Mammary microvascular endothelial cell (primary cell): ENCODE data around the gene CCNB1. TPM values are rescaled to one million over a fixed set of nuclear protein-coding genes. Genes with fewer than 3 reads are reported as not detected.

ENCODE experiments used
- total RNA-seq: library from RNA; depleted of rRNA; stranded (reverse); fragments of >200 nt; gene quantifications from 2 replicates; pipeline ENCODE4 v1.2.3, GENCODE V29; 2015

CCNB1 gene
- total RNA-seq: 192 and 237 TPM in 2 replicates

GRCh38 chr5:69166686-69167492 lies at the start of gene CCNB1:
TSS of gene CCNB1 (plus strand) at chr5:69167150. CDS start at chr5:69167263, 113 bp downstream.

GRCh38 chr5:69189162-69190086 lies 22.5 kb downstream of the CCNB1 start, which contains the start of gene CENPH:
TSS of gene CENPH (plus strand) at chr5:69189583. CDS start at chr5:69189635, 52 bp downstream.

Other genes starting within 250 kb of the CCNB1 start
- 41.3 and 53.8 TPM in 2 replicates for gene SLC30A5, start 73.1 kb upstream of the CCNB1 start, total RNA-seq
- gene CENPH, start 22.4 kb downstream of the CCNB1 start, total RNA-seq: 22.0 and 24.7 TPM in 2 replicates
- gene CDK7, start 67.7 kb downstream of the CCNB1 start, total RNA-seq: 48.6 and 49.0 TPM in 2 replicates
- gene CCDC125, start 165.7 kb downstream of the CCNB1 start, total RNA-seq: 2.8 and 3.9 TPM in 2 replicates
- 23.1 and 24.6 TPM in 2 replicates for gene AK6, start 202.4 kb downstream of the CCNB1 start, total RNA-seq
- 63.5 and 85.8 TPM in 2 replicates for gene TAF9, start 202.4 kb downstream of the CCNB1 start, total RNA-seq
- 11.9 TPM in 2 replicates for gene RAD17, start 202.7 kb downstream of the CCNB1 start, total RNA-seq
- gene MARVELD2, start 248.0 kb downstream of the CCNB1 start, total RNA-seq: 1.6 and 2.3 TPM in 2 replicates